Mesothelial cell of epicardium (in vitro differentiated cells): Measurements from ENCODE around the gene NCAPD2. TPM values are rescaled to one million over a fixed set of nuclear protein-coding genes. Genes with fewer than 3 reads are reported as not detected.
"Not testable (repeated sequence)": the region's sequence is repeated elsewhere in the genome, so short reads cannot be mapped to it uniquely, and the experiment has no call there.

Source experiments
- DNase-seq, 2 experiments: peaks; one replicate each; pipeline ENCODE4 v3.0.0; 2021; ENCODE audit warnings: low spot score in 2 of 2; ENCODE audit not compliant: unreplicated experiment in 2 of 2
- H3K27ac Mint-ChIP-seq: 2 replicates; pipeline ENCODE4 v1.8.0; 2021; ENCODE audit warnings: mixed read lengths
- H3K27me3 Mint-ChIP-seq: 2 replicates; pipeline ENCODE4 v1.8.0; 2021; ENCODE audit warnings: low read depth, mixed read lengths
- H3K36me3 Mint-ChIP-seq: 2 replicates; pipeline ENCODE4 v1.8.0; 2021; ENCODE audit warnings: mixed read lengths
- H3K4me1 Mint-ChIP-seq: 2 replicates; pipeline ENCODE4 v1.8.0; 2021; ENCODE audit warnings: mixed read lengths
- H3K4me3 Mint-ChIP-seq: 2 replicates; pipeline ENCODE4 v1.8.0; 2021; ENCODE audit warnings: mild to moderate bottlenecking, moderate library complexity, mixed read lengths
- H3K9me3 Mint-ChIP-seq: 2 replicates; pipeline ENCODE4 v1.8.0; 2021; ENCODE audit warnings: mixed read lengths
- CTCF ChIP-seq: fragments of 200-600 bp; sonication (generic); IDR thresholded peaks from one replicate; pipeline ENCODE4 v1.5.0; 2021; ENCODE audit warnings: antibody characterized with exemption; ENCODE audit not compliant: unreplicated experiment
- total RNA-seq: library from RNA; stranded (reverse); gene quantifications from 3 replicates; pipeline ENCODE4 v1.2.1, GENCODE V29; 2021

Gene NCAPD2
- total RNA-seq, 1 donor from 2014 or later: 56.3 TPM

DNA sequence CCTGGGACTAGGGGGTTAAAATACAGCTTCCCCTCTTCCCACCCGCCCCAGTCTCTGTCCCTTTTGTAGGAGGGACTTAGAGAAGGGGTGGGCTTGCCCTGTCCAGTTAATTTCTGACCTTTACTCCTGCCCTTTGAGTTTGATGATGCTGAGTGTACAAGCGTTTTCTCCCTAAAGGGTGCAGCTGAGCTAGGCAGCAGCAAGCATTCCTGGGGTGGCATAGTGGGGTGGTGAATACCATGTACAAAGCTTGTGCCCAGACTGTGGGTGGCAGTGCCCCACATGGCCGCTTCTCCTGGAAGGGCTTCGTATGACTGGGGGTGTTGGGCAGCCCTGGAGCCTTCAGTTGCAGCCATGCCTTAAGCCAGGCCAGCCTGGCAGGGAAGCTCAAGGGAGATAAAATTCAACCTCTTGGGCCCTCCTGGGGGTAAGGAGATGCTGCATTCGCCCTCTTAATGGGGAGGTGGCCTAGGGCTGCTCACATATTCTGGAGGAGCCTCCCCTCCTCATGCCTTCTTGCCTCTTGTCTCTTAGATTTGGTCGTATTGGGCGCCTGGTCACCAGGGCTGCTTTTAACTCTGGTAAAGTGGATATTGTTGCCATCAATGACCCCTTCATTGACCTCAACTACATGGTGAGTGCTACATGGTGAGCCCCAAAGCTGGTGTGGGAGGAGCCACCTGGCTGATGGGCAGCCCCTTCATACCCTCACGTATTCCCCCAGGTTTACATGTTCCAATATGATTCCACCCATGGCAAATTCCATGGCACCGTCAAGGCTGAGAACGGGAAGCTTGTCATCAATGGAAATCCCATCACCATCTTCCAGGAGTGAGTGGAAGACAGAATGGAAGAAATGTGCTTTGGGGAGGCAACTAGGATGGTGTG, 42.3 kb downstream of the NCAPD2 start:
- H3K9me3 Mint-ChIP-seq: no peaks in the 10 kb centered on the region
- peaks cover 13% of the 10 kb centered on the region for H3K36me3 Mint-ChIP-seq
- DNase-seq: no peak
- H3K4me1 Mint-ChIP-seq: peaks cover 60% of the 10 kb centered on the region
- no peaks in the 10 kb centered on the region for H3K27me3 Mint-ChIP-seq
- peak overlapping the region; percentile 91 for H3K4me3 Mint-ChIP-seq
- H3K27ac Mint-ChIP-seq: peak overlapping the region; percentile 89
- no peak for TF ChIP-seq CTCF

GRCh38 chr12:6536894-6537579, 43.1 kb downstream of the NCAPD2 start:
- peak overlapping the region; percentile 91 for H3K4me3 Mint-ChIP-seq
- H3K36me3 Mint-ChIP-seq: peaks cover 12% of the 10 kb centered on the region
- TF ChIP-seq CTCF: no peak
- DNase-seq: no peak
- H3K9me3 Mint-ChIP-seq: no peaks in the 10 kb centered on the region
- peak overlapping the region; percentile 50 for H3K27ac Mint-ChIP-seq
- H3K27me3 Mint-ChIP-seq: no peaks in the 10 kb centered on the region
- H3K4me1 Mint-ChIP-seq: peaks cover 65% of the 10 kb centered on the region

- H3K4me1 Mint-ChIP-seq: peaks cover 58% of the 10 kb centered on the region
- peak; percentile 92 for TF ChIP-seq CTCF
- peak overlapping the region; percentile 73 for H3K27ac Mint-ChIP-seq
- peak overlapping the region; percentile 48 for H3K4me3 Mint-ChIP-seq
- DNase-seq: peak in 1 of 2 experiments; percentile 82
- not testable (repeated sequence) for H3K9me3 Mint-ChIP-seq, H3K27me3 Mint-ChIP-seq
- H3K36me3 Mint-ChIP-seq: peaks cover 12% of the 10 kb centered on the region
Measured at GRCh38 chr12:6537580-6538419, 43.9 kb downstream of the NCAPD2 start.

DNA sequence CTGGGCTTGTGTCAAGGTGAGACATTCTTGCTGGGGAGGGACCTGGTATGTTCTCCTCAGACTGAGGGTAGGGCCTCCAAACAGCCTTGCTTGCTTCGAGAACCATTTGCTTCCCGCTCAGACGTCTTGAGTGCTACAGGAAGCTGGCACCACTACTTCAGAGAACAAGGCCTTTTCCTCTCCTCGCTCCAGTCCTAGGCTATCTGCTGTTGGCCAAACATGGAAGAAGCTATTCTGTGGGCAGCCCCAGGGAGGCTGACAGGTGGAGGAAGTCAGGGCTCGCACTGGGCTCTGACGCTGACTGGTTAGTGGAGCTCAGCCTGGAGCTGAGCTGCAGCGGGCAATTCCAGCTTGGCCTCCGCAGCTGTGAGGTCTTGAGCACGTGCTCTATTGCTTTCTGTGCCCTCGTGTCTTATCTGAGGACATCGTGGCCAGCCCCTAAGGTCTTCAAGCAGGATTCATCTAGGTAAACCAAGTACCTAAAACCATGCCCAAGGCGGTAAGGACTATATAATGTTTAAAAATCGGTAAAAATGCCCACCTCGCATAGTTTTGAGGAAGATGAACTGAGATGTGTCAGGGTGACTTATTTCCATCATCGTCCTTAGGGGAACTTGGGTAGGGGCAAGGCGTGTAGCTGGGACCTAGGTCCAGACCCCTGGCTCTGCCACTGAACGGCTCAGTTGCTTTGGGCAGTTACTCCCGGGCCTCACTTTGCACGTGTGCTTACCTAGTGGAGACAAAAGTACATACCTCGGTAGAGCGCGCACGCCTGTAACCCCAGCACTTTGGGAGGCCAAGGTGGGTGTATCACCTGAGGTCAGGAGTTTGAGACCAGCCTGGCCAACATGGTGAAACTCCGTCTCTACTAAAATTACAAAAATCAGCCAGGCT, 44.8 kb downstream of the NCAPD2 start:
- H3K27ac Mint-ChIP-seq: peak overlapping the region; percentile 66
- H3K4me1 Mint-ChIP-seq: peaks cover 53% of the 10 kb centered on the region
- peaks cover 12% of the 10 kb centered on the region for H3K36me3 Mint-ChIP-seq
- TF ChIP-seq CTCF: no peak
- no peak for DNase-seq
- H3K27me3 Mint-ChIP-seq: no peaks in the 10 kb centered on the region
- no peaks in the 10 kb centered on the region for H3K9me3 Mint-ChIP-seq
- peak overlapping the region; percentile 10 for H3K4me3 Mint-ChIP-seq

- DNase-seq: no peak
- Mint-ChIP-seq H3K4me3 (no peak overlapping the region), H3K27me3 (no peaks in the 10 kb centered on the region), H3K9me3 (no peaks in the 10 kb centered on the region), H3K27ac (peak overlapping the region; percentile 66), H3K36me3 (peaks cover 12% of the 10 kb centered on the region), H3K4me1 (peaks cover 50% of the 10 kb centered on the region)
- TF ChIP-seq CTCF: no peak
Measured at GRCh38 chr12:6539314-6539682, 45.4 kb downstream of the NCAPD2 start.
